ENCODE results near the gene VAC14.

VAC14 gene

GRCh38 chr16:70709457-70709856 is 91.5 kb downstream of the VAC14 start:
- in situ Hi-C loops (cut with MboI; ENCODE audit: low sequenced_read_pairs) = no loop called here

GRCh38 chr16:70708366-70709246 is 92.4 kb downstream of the VAC14 start:
- in situ Hi-C loops (cut with MboI; ENCODE audit: low sequenced_read_pairs) = no loop called here

GRCh38 chr16:70706948-70707465 is 94.0 kb downstream of the VAC14 start:
- in situ Hi-C loops (cut with MboI; ENCODE audit: low sequenced_read_pairs) = no loop called here

- in situ Hi-C loops (cut with MboI; ENCODE audit: low sequenced_read_pairs) = no loop called here
Observed at GRCh38 chr16:70705056-70705455, 95.9 kb downstream of the VAC14 start.

- in situ Hi-C loops (cut with MboI; ENCODE audit: low sequenced_read_pairs) = no loop called here
Observed at GRCh38 chr16:70704586-70704985, 96.4 kb downstream of the VAC14 start.

GRCh38 chr16:70703835-70704381 is 97.0 kb downstream of the VAC14 start:
- in situ Hi-C loops (cut with MboI; ENCODE audit: low sequenced_read_pairs) = no loop called here

GRCh38 chr16:70703041-70703834 is 97.7 kb downstream of the VAC14 start:
- in situ Hi-C loops (cut with MboI; ENCODE audit: low sequenced_read_pairs) = no loop called here

GRCh38 chr16:70702624-70703023 is 98.3 kb downstream of the VAC14 start:
- in situ Hi-C loops (cut with MboI; ENCODE audit: low sequenced_read_pairs) = no loop called here

- in situ Hi-C loops (cut with MboI; ENCODE audit: low sequenced_read_pairs) = no loop called here
Observed at GRCh38 chr16:70701998-70702397, 99.0 kb downstream of the VAC14 start.

- in situ Hi-C loops (cut with MboI; ENCODE audit: low sequenced_read_pairs) = no loop called here
Observed at GRCh38 chr16:70701596-70701995, 99.4 kb downstream of the VAC14 start.

GRCh38 chr16:70701036-70701435 is 99.9 kb downstream of the VAC14 start:
- in situ Hi-C loops (cut with MboI; ENCODE audit: low sequenced_read_pairs) = no loop called here

- in situ Hi-C loops (cut with MboI; ENCODE audit: low sequenced_read_pairs) = no loop called here
Observed at GRCh38 chr16:70700101-70701020, 100.6 kb downstream of the VAC14 start.

GRCh38 chr16:70699696-70700095 is 101.3 kb downstream of the VAC14 start:
- in situ Hi-C loops (cut with MboI; ENCODE audit: low sequenced_read_pairs) = no loop called here

GRCh38 chr16:70698901-70699300 is 102.1 kb downstream of the VAC14 start:
- in situ Hi-C loops (cut with MboI; ENCODE audit: low sequenced_read_pairs) = no loop called here

- in situ Hi-C loops (cut with MboI; ENCODE audit: low sequenced_read_pairs) = no loop called here
Observed at GRCh38 chr16:70697594-70698170, 103.3 kb downstream of the VAC14 start.

- in situ Hi-C loops (cut with MboI; ENCODE audit: low sequenced_read_pairs) = no loop called here
Observed at GRCh38 chr16:70696952-70697593, 103.9 kb downstream of the VAC14 start.

- in situ Hi-C loops (cut with MboI; ENCODE audit: low sequenced_read_pairs) = no loop called here
Observed at GRCh38 chr16:70696355-70696754, 104.6 kb downstream of the VAC14 start.

GRCh38 chr16:70695331-70696070 is 105.5 kb downstream of the VAC14 start:
- in situ Hi-C loops (cut with MboI; ENCODE audit: low sequenced_read_pairs) = no loop called here

GRCh38 chr16:70694868-70695218 is 106.1 kb downstream of the VAC14 start:
- in situ Hi-C loops (cut with MboI; ENCODE audit: low sequenced_read_pairs) = no loop called here
